Dedifferentiated amniotic fluid mesenchymal stem cell (primary cell): ENCODE results near the gene LGR6.

Experiments
- DNase-seq: peaks from one replicate; pipeline ENCODE4 v3.0.0-alpha.2; 2016; ENCODE audit errors: extremely low spot score

LGR6 gene

GRCh38 chr1:202199040-202199889 lies 5.7 kb downstream of the LGR6 start:
- DNase-seq, result no peak

GRCh38 chr1:202200112-202200548 lies 6.5 kb downstream of the LGR6 start:
- no peak for DNase-seq

- no peak for DNase-seq
Observed at GRCh38 chr1:202200669-202201068, 7.1 kb downstream of the LGR6 start.

GRCh38 chr1:202201266-202201665 lies 7.7 kb downstream of the LGR6 start:
- DNase-seq, result no peak

- DNase-seq, result no peak
Observed at GRCh38 chr1:202201971-202202370, 8.4 kb downstream of the LGR6 start.

GRCh38 chr1:202202500-202203168 lies 9.0 kb downstream of the LGR6 start:
- DNase-seq, result no peak

GRCh38 chr1:202203238-202204039 lies 9.8 kb downstream of the LGR6 start:
- DNase-seq, result no peak

- DNase-seq, result no peak
Observed at GRCh38 chr1:202204065-202204464, 10.5 kb downstream of the LGR6 start.

GRCh38 chr1:202205523-202206190 lies 12.1 kb downstream of the LGR6 start:
- no peak for DNase-seq

GRCh38 chr1:202207292-202207691 lies 13.7 kb downstream of the LGR6 start:
- peak; percentile 55 for DNase-seq

GRCh38 chr1:202208351-202208857 lies 14.8 kb downstream of the LGR6 start:
- DNase-seq, result no peak

GRCh38 chr1:202210385-202210784 lies 16.8 kb downstream of the LGR6 start:
- no peak for DNase-seq

- no peak for DNase-seq
Observed at GRCh38 chr1:202210969-202211368, 17.4 kb downstream of the LGR6 start.

GRCh38 chr1:202212787-202213186 lies 19.2 kb downstream of the LGR6 start:
- no peak for DNase-seq

- no peak for DNase-seq
Observed at GRCh38 chr1:202213361-202214088, 19.9 kb downstream of the LGR6 start.

- DNase-seq, result no peak
Observed at GRCh38 chr1:202214089-202214843, 20.7 kb downstream of the LGR6 start.

- no peak for DNase-seq
Observed at GRCh38 chr1:202215472-202216130, 22.0 kb downstream of the LGR6 start.

GRCh38 chr1:202216691-202217090 lies 23.1 kb downstream of the LGR6 start:
- no peak for DNase-seq

GRCh38 chr1:202217516-202217915 lies 23.9 kb downstream of the LGR6 start:
- no peak for DNase-seq

GRCh38 chr1:202217951-202218350 lies 24.4 kb downstream of the LGR6 start:
- DNase-seq, result no peak
